Activated CD8-positive, alpha-beta T cell treated with anti-CD3 and anti-CD28 coated beads for 36 hours (primary cell): Measurements from ENCODE around the gene ZDHHC13. TPM values are rescaled to one million over a fixed set of nuclear protein-coding genes. Genes with fewer than 3 reads are reported as not detected.

Experiments used
- ATAC-seq: fragments of 200-7000 bp; cut with Tn5 transposase; one replicate; pipeline ENCODE4 v1.10.0; 2021; ENCODE audit warnings: mild to moderate bottlenecking, moderate library complexity
- CTCF ChIA-PET: fragments of 350-600 bp; sonication (Branson Sonifier 250); formaldehyde crosslinking; loops from one replicate; lab custom pipeline; 2021; ENCODE audit warnings: antibody characterized with exemption; lab: Charles Lee
- POLR2A ChIA-PET: fragments of 350-600 bp; sonication (Branson Sonifier 250); formaldehyde crosslinking; loops from one replicate; lab custom pipeline; 2021; ENCODE audit warnings: antibody characterized with exemption; lab: Charles Lee
- DNase-seq: peaks from one replicate; pipeline ENCODE4 v3.0.0-alpha.2; 2020
- H3K27ac Mint-ChIP-seq: one replicate; pipeline ENCODE4 v1.8.0; 2021; ENCODE audit warnings: mild to moderate bottlenecking, mixed read lengths
- H3K27me3 Mint-ChIP-seq: one replicate; pipeline ENCODE4 v1.8.0; 2021; ENCODE audit warnings: mixed read lengths
- H3K36me3 Mint-ChIP-seq: one replicate; pipeline ENCODE4 v1.8.0; 2021; ENCODE audit warnings: low read depth, mixed read lengths
- H3K4me1 Mint-ChIP-seq: one replicate; pipeline ENCODE4 v1.8.0; 2021; ENCODE audit warnings: low read depth, mixed read lengths
- H3K4me3 Mint-ChIP-seq: one replicate; pipeline ENCODE4 v1.8.0; 2021; ENCODE audit warnings: mild to moderate bottlenecking, moderate library complexity, mixed read lengths
- H3K9me3 Mint-ChIP-seq: one replicate; pipeline ENCODE4 v1.8.0; 2021; ENCODE audit warnings: mixed read lengths
- intact Hi-C: fragments of 100-400 bp; cut with micrococcal nuclease; formaldehyde crosslinking; loops from one replicate; pipeline ENCODE4 v1.10.0; 2022
- total RNA-seq, 2 experiments: library from RNA; stranded (reverse); gene quantifications; one replicate each; pipeline ENCODE4 v1.2.3, GENCODE V29; 2021
- TF ChIP-seq, protein P1 (sequence below): fragments of 200-600 bp; IDR thresholded peaks from one replicate; pipeline ENCODE4 v1.8.0; 2022; ENCODE audit warnings: antibody characterized with exemption, mild to moderate bottlenecking

The ZDHHC13 gene
- total RNA-seq, 2 experiments from 2014 or later = 16.7 to 17.2 TPM

DNA sequence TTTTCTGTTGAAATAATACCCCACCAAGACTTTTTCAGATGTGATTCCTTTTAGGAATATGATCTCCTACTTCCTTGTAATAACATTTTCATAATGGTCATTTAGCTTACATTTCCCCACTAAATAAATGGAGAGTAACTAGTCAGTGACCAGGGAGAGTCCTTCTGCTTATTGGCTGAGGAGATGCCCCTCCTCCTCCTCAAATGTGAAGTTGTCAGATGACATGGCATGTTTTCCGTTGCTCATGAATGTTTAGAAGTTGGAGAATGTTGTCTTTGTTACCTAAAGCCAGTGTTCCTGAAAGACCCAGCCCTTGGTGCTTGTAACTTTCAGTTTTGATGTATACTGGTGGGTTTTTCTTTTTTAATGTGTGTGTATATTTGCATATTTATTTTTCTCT is 46.6 kb downstream of the ZDHHC13 start:
- Mint-ChIP-seq H3K4me3 (no peak overlapping the region), H3K9me3 (no peaks in the 10 kb centered on the region), H3K36me3 (peaks cover 54% of the 10 kb centered on the region), H3K27me3 (no peaks in the 10 kb centered on the region), H3K27ac (no peak overlapping the region), H3K4me1 (peaks cover 8% of the 10 kb centered on the region)
- TF ChIP-seq, protein P1, sequence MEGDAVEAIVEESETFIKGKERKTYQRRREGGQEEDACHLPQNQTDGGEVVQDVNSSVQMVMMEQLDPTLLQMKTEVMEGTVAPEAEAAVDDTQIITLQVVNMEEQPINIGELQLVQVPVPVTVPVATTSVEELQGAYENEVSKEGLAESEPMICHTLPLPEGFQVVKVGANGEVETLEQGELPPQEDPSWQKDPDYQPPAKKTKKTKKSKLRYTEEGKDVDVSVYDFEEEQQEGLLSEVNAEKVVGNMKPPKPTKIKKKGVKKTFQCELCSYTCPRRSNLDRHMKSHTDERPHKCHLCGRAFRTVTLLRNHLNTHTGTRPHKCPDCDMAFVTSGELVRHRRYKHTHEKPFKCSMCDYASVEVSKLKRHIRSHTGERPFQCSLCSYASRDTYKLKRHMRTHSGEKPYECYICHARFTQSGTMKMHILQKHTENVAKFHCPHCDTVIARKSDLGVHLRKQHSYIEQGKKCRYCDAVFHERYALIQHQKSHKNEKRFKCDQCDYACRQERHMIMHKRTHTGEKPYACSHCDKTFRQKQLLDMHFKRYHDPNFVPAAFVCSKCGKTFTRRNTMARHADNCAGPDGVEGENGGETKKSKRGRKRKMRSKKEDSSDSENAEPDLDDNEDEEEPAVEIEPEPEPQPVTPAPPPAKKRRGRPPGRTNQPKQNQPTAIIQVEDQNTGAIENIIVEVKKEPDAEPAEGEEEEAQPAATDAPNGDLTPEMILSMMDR = no peak
- ATAC-seq (no peak), DNase-seq (no peak)
- ChIA-PET POLR2A (no interaction called here), CTCF (no interaction called here)
- intact Hi-C loops = no loop called here

DNA sequence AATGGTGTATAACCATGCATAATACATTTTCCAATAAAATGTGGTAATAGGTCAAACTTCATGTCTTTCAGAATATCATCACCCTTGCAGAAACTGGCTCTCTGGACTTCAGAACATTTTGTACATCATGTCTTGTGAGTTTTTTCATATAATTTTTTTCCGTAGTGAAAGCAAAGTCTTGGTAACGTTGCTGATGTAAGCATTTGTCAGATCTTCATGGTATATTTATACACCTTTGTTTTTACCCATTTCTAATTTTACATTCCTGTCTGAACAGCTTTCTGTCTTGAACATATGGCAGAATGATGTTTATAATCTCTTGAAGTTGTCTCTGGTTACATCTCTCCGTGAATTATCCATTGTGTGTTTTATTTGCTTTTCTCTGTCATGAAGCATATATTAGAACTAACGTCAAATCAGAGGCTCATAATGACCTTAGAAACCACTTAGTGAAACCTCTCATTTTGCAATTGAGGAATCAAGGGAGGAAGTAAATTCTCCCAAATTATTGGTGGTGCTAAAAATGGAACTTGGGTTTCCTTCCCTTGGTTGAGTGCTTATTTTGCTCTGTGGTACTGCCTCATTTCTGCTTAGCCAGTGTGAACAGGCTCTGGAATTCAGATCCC is 47.4 kb downstream of the ZDHHC13 start:
- DNase-seq (no peak), ATAC-seq (no peak)
- H3K27ac Mint-ChIP-seq = no peak overlapping the region
- POLR2A ChIA-PET = no interaction called here
- no peak overlapping the region for H3K4me3 Mint-ChIP-seq
- H3K4me1 Mint-ChIP-seq = peaks cover 8% of the 10 kb centered on the region
- intact Hi-C loops = no loop called here
- TF ChIP-seq, protein P1 = no peak
- no peaks in the 10 kb centered on the region for H3K9me3 Mint-ChIP-seq
- H3K27me3 Mint-ChIP-seq = no peaks in the 10 kb centered on the region
- peaks cover 55% of the 10 kb centered on the region for H3K36me3 Mint-ChIP-seq
- CTCF ChIA-PET = no interaction called here

DNA sequence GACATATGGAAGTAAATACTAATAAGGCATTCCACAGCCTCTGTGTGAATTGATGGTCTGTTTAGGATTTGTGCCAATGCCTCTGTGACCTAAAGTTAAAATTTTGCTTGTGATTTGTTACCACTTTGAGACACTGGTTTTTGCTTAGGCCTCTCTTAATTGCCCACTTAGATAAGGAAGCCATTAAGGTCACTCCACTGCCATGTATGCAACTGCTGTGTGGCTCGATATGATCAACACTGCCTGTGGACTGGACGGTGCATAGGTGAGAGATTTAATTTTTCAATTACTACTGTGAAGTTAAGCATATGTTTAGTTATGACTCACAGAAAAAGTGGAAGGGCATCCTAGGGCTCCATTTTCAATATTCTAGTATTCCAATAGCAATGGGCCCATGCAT is 47.9 kb downstream of the ZDHHC13 start:
- Mint-ChIP-seq H3K36me3 (peaks cover 60% of the 10 kb centered on the region), H3K4me3 (no peak overlapping the region), H3K4me1 (peaks cover 8% of the 10 kb centered on the region), H3K27me3 (no peaks in the 10 kb centered on the region), H3K9me3 (no peaks in the 10 kb centered on the region), H3K27ac (no peak overlapping the region)
- CTCF ChIA-PET = no interaction called here
- POLR2A ChIA-PET = no interaction called here
- TF ChIP-seq, protein P1 = no peak
- no peak for ATAC-seq
- no peak for DNase-seq
- intact Hi-C loops = no loop called here

DNA sequence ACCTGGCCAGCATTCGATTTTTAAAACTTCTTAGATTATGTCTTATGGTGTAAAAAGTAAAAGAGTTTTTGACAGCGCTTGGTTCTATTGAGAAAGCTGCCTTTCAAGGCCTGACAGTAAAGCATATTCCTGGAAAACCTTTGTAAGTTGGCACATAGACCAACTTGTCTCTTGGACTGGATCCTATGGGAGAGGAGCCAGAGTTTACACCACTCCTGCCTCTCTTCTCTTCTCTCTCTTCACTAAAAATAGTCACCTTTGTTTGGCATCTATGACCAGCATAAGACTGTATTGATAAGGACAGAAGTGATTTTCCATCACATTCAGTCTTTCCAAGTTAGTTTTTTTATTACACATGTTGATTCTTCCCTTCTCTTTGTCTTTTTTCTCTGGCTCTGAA is 51.1 kb downstream of the ZDHHC13 start:
- peaks cover 66% of the 10 kb centered on the region for H3K36me3 Mint-ChIP-seq
- H3K4me3 Mint-ChIP-seq = no peak overlapping the region
- no peaks in the 10 kb centered on the region for H3K27me3 Mint-ChIP-seq
- no peak for DNase-seq
- H3K27ac Mint-ChIP-seq = no peak overlapping the region
- H3K9me3 Mint-ChIP-seq = no peaks in the 10 kb centered on the region
- ChIA-PET CTCF (interaction anchor here (1.0 kb wide), 1 partner anchor 92 kb away, joined by 3 read pairs; no protein-coding TSS in a partner anchor), POLR2A (no interaction called here)
- TF ChIP-seq, protein P1 = no peak
- H3K4me1 Mint-ChIP-seq = peaks cover 5% of the 10 kb centered on the region
- intact Hi-C loops = no loop called here
- ATAC-seq = no peak

DNA sequence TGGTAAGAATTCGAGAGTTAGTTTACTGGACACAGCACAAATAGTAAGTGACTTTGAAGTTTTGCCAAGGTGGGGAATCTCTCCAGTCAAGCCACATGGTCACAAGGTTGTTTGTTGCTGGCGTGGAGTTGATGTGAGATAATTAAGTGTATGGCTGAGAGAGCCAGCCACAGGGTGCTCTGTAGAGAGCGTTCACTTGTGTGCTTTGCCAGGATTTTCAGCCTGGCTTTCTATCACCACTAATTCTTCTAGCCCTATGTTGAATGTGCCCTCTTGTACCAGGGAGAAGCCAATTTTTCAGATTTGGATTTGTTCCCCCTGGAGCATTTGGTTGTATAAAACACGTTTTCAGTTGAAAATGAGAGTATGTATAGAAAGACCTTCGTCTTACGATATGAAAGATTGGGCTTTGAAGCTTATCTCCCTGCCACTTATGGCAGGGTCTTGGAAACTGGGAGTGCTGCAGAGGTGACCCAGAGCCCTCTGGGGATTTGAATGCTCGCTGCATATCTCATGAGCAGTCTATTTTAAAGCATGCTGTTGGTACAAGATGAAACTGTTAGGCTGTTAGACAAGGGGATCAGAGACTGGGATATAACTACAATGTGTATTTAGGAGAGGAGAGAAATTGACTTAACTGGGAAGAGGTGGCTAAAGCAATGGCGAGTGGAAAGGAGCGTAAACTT is 56.2 kb downstream of the ZDHHC13 start:
- Mint-ChIP-seq H3K27ac (no peak overlapping the region), H3K36me3 (peaks cover 57% of the 10 kb centered on the region), H3K9me3 (no peaks in the 10 kb centered on the region), H3K27me3 (no peaks in the 10 kb centered on the region), H3K4me1 (no peaks in the 10 kb centered on the region), H3K4me3 (no peak overlapping the region)
- DNase-seq (no peak), ATAC-seq (no peak)
- ChIA-PET POLR2A (interaction anchor here (0.5 kb wide), 1 partner anchor 43 kb away, joined by 3 read pairs; no protein-coding TSS in a partner anchor), CTCF (interaction anchor here (0.7 kb wide), 1 partner anchor 102 kb away, joined by 3 read pairs; no protein-coding TSS in a partner anchor)
- intact Hi-C loops = no loop called here
- TF ChIP-seq, protein P1 = no peak
